B cell (primary cell): ENCODE data around the gene SHLD2.

Source experiments
- CTCF ChIP-seq: fragments of 200-600 bp; IDR thresholded peaks from one replicate; pipeline ENCODE4 v1.8.0; 2022; ENCODE audit warnings: antibody characterized with exemption, mild to moderate bottlenecking
- EZH2 ChIP-seq: IDR thresholded peaks from 2 replicates; pipeline ENCODE4 v1.6.1; 2012; ENCODE audit warnings: borderline replicate concordance, low read depth, mild to moderate bottlenecking, moderate library complexity, low read length; ENCODE audit not compliant: insufficient read depth, poor library complexity, severe bottlenecking

DNA sequence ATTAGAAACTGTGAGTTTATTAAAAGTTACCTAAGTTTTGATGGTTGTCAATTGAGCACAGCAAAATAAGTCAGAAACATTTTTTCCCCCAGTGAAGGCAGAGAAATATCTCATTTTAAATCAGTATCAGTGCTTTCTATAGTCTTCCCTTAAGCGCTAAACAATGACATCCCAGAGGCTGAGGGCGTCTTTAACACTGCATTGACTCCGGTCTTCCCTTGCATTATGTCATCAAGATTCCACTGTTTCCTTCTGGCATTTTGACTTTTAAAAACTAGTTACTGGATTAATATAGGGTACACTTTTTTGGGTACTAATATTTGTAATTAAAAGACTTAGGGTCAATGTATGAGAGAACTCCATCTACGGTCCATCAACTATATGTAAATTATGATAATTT lies 4.2 kb upstream of the SHLD2 start:
- TF ChIP-seq CTCF (no peak), EZH2 (no peak)
